ENCODE results near the gene ANKLE2. TPM values are rescaled to one million over a fixed set of nuclear protein-coding genes. Genes with fewer than 3 reads are reported as not detected.
"Not testable (repeated sequence)": the region's sequence is repeated elsewhere in the genome, so short reads cannot be mapped to it uniquely, and the experiment has no call there.

ANKLE2 gene
- total RNA-seq, 1 donor from 2014 or later = 61.1 TPM

- no peak for DNase-seq
These were observed 42.3 kb downstream of the ANKLE2 start for GRCh38 chr12:132719141-132719953.

- DNase-seq = no peak
These were observed 43.0 kb downstream of the ANKLE2 start for GRCh38 chr12:132718644-132719043.

- DNase-seq = no peak
These were observed 43.9 kb downstream of the ANKLE2 start for GRCh38 chr12:132717531-132718387.

- DNase-seq = no peak
These were observed 44.6 kb downstream of the ANKLE2 start for GRCh38 chr12:132717011-132717410.

- no peak for DNase-seq
These were observed 45.3 kb downstream of the ANKLE2 start for GRCh38 chr12:132716356-132716755.

GRCh38 chr12:132715874-132716273 is 45.8 kb downstream of the ANKLE2 start:
- DNase-seq = no peak

GRCh38 chr12:132713123-132713522 is 48.5 kb downstream of the ANKLE2 start:
- no peak for DNase-seq

- DNase-seq = peak; percentile 11
These were observed 50.4 kb downstream of the ANKLE2 start for GRCh38 chr12:132711080-132711843.

GRCh38 chr12:132710405-132711079 is 51.1 kb downstream of the ANKLE2 start, which contains the start of gene PGAM5:
Gene PGAM5 (plus strand): TSS chr12:132710842. CDS start chr12:132710877, 35 bp downstream.
- DNase-seq = peak; percentile 92

GRCh38 chr12:132710043-132710404 is 51.6 kb downstream of the ANKLE2 start:
- no peak for DNase-seq

- no peak for DNase-seq
These were observed 53.5 kb downstream of the ANKLE2 start for GRCh38 chr12:132708150-132708549.

GRCh38 chr12:132707241-132707640 is 54.4 kb downstream of the ANKLE2 start:
- no peak for DNase-seq

- no peak for DNase-seq
These were observed 58.0 kb downstream of the ANKLE2 start for GRCh38 chr12:132703641-132704040.

- DNase-seq = no peak
These were observed 59.0 kb downstream of the ANKLE2 start for GRCh38 chr12:132702640-132703039.

GRCh38 chr12:132700212-132700822 is 61.3 kb downstream of the ANKLE2 start:
- no peak for DNase-seq

- DNase-seq = no peak
These were observed 63.3 kb downstream of the ANKLE2 start for GRCh38 chr12:132698341-132698740.

GRCh38 chr12:132695431-132695830 is 66.2 kb downstream of the ANKLE2 start:
- DNase-seq = no peak

GRCh38 chr12:132694888-132695287 is 66.7 kb downstream of the ANKLE2 start:
- not testable (repeated sequence) for DNase-seq

- DNase-seq = not testable (repeated sequence)
These were observed 69.6 kb downstream of the ANKLE2 start for GRCh38 chr12:132692030-132692429.

GRCh38 chr12:132690112-132690511 is 71.5 kb downstream of the ANKLE2 start:
- no peak for DNase-seq

GRCh38 chr12:132689227-132689626 is 72.4 kb downstream of the ANKLE2 start:
- DNase-seq = no peak

Measured in tongue (tissue), 2 donors.